GM12872 (cell line): ENCODE results near the gene GRM1.

ENCODE experiments used
- TF ChIP-seq, protein P1 (sequence below): IDR thresholded peaks from 3 replicates; pipeline ENCODE4 v1.5.1; 2011; ENCODE audit warnings: low read depth, mild to moderate bottlenecking, low read length, moderate library complexity; ENCODE audit not compliant: insufficient read depth

GRM1 gene

DNA sequence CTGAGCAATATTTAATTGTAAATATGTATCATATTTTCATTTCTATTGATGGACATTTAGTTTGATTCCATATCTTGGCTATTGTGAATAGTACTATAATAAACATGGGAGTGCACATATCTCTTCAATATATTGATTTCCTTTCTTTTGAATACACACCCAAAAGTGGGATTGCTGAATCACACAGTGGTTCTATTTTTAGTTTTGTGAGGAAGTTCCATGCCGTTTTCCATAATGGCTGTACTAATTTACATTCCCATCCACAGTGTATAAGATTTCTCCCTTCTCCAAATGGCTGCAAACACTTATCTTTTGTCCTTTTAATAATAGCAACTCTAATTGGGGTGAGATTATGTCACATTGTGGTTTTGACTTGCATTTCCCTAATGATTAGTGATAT lies 428.0 kb downstream of the GRM1 start:
- TF ChIP-seq, protein P1, sequence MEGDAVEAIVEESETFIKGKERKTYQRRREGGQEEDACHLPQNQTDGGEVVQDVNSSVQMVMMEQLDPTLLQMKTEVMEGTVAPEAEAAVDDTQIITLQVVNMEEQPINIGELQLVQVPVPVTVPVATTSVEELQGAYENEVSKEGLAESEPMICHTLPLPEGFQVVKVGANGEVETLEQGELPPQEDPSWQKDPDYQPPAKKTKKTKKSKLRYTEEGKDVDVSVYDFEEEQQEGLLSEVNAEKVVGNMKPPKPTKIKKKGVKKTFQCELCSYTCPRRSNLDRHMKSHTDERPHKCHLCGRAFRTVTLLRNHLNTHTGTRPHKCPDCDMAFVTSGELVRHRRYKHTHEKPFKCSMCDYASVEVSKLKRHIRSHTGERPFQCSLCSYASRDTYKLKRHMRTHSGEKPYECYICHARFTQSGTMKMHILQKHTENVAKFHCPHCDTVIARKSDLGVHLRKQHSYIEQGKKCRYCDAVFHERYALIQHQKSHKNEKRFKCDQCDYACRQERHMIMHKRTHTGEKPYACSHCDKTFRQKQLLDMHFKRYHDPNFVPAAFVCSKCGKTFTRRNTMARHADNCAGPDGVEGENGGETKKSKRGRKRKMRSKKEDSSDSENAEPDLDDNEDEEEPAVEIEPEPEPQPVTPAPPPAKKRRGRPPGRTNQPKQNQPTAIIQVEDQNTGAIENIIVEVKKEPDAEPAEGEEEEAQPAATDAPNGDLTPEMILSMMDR: no peak

DNA sequence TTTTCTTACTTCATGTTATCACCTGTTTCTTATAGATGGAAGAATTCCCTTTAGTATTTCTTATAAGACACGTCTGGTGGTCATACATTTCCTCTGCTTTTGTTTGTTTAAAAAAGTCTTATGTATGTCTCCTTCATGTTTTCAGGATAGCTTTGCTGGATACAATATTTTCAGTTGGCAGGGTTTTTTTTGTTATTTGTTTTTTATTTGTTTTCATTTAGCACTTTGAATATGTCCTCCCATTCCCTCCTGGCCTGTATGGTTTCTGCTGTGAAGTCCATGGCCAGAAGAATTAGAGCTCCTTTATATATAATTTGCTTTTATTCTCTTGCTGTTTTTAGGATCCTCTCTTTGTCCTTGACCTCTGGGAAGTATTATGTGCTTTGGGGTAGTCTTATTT lies 432.1 kb downstream of the GRM1 start:
- TF ChIP-seq, protein P1: no peak

DNA sequence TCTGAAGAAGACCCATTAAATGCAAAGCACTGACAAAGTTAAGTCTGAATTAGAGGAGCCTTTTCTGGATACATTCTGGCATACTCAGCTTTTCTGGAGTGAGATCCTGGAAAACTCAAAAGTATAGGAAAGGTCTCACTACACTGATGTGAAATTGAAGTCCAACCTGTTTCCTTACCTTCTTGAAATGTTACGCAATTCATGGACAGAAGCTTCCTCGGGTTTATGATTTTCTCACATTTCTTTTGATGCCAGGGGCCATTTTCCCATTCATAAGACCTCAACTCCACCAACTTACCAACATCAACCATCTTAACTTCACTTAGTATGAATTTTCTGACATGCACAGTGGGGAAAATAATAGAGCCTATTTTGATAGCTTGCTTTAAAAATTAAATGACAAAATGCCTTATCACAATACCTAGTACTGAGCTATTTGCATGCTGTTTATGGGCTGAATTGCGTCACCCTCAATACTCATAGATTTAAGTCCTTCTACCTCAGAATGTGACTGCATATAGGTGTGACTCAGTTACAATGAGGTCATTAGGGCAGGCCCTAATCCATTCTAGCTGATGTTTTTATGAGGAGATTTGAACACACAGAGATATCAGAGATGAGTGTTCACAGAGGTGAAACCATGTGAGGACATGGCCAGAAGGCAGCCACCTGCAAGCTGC lies 441.4 kb downstream of the GRM1 start:
- TF ChIP-seq, protein P1: no peak

- TF ChIP-seq, protein P1: no peak
Observed at GRCh38 chr6:146472918-146473317, 444.1 kb downstream of the GRM1 start.

DNA sequence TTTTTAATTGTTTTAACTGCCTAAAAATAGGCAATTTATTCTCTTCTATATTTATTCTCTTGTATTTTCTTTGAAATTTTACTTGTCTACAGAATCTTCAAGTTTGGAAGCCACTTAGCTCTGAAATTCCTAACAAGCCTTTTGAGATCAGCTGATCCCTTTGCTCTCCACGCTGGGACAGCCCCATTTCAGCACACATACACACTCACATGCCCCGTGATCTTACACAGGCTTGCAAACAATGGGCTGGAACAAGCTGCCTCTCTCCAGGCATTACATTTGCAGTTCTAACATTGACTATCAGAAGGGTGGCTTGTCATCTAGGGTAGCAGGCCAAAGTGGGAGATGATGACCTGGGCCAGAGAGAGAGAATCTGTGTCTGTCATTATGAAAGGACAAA lies 452.7 kb downstream of the GRM1 start:
- TF ChIP-seq, protein P1: no peak

DNA sequence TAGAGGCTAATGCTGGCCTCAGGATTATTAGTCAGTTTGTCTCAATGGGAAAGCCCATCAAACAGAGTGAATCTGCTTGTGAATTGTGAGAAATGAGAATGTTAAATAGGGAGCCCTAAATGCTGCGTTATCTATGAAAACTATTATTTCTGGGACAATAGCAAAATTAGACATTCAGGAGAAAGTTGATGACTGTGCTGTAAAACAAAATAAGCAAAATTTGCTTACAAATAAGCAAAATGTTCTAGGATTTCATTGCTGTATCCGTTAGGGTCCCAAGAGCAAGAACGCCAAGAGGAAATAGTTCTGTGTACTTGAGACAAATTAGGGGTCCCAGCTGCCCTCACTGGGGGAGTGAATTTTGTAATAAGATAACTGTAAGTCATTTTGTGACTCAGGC lies 455.5 kb downstream of the GRM1 start:
- TF ChIP-seq, protein P1: no peak
